Activated CD4-positive, alpha-beta T cell treated with anti-CD3 and anti-CD28 coated beads for 48 hours (primary cell): Measurements from ENCODE around the gene NR4A1.
A peak's percentile ranks its signal among the peaks of the same experiment; 100 is the strongest.

Experiments
- DNase-seq: peaks from one replicate; pipeline ENCODE4 v3.0.0-alpha.2; 2020

The NR4A1 gene

GRCh38 chr12:52019113-52019770 lies 32.0 kb upstream of the NR4A1 start:
- DNase-seq, result no peak

- peak; percentile 76 for DNase-seq
Measured at GRCh38 chr12:52020539-52021336, 30.5 kb upstream of the NR4A1 start.

GRCh38 chr12:52022841-52023181 lies 28.4 kb upstream of the NR4A1 start:
- DNase-seq, result peak; percentile 47

GRCh38 chr12:52023182-52023975 lies 27.9 kb upstream of the NR4A1 start:
- DNase-seq, result peak; percentile 97

GRCh38 chr12:52023976-52024688 lies 27.1 kb upstream of the NR4A1 start:
- DNase-seq, result no peak

GRCh38 chr12:52024845-52025230 lies 26.4 kb upstream of the NR4A1 start:
- peak; percentile 80 for DNase-seq

GRCh38 chr12:52026263-52026662 lies 25.0 kb upstream of the NR4A1 start:
- no peak for DNase-seq

- DNase-seq, result no peak
Measured at GRCh38 chr12:52027085-52027843, 24.0 kb upstream of the NR4A1 start.

GRCh38 chr12:52029685-52030084 lies 21.6 kb upstream of the NR4A1 start:
- no peak for DNase-seq

GRCh38 chr12:52032446-52032803 lies 18.8 kb upstream of the NR4A1 start:
- DNase-seq, result no peak

- peak; percentile 93 for DNase-seq
Measured at GRCh38 chr12:52032804-52033445, 18.3 kb upstream of the NR4A1 start.

- DNase-seq, result no peak
Measured at GRCh38 chr12:52033446-52034140, 17.6 kb upstream of the NR4A1 start.

GRCh38 chr12:52035190-52035589 lies 16.1 kb upstream of the NR4A1 start:
- DNase-seq, result no peak

GRCh38 chr12:52035926-52036325 lies 15.3 kb upstream of the NR4A1 start:
- DNase-seq, result no peak

- DNase-seq, result peak; percentile 79
Measured at GRCh38 chr12:52036587-52037171, 14.6 kb upstream of the NR4A1 start.

GRCh38 chr12:52037248-52037861 lies 13.9 kb upstream of the NR4A1 start:
- no peak for DNase-seq

- DNase-seq, result no peak
Measured at GRCh38 chr12:52038447-52038846, 12.8 kb upstream of the NR4A1 start.

- DNase-seq, result no peak
Measured at GRCh38 chr12:52041035-52041434, 10.2 kb upstream of the NR4A1 start.

- DNase-seq, result peak; percentile 28
Measured at GRCh38 chr12:52041695-52042123, 9.5 kb upstream of the NR4A1 start.

GRCh38 chr12:52042706-52043385 lies 8.4 kb upstream of the NR4A1 start:
- no peak for DNase-seq
